HG03378 (cell line): Measurements from ENCODE around the gene CDHR1.
"Not testable (repeated sequence)": the region's sequence is repeated elsewhere in the genome, so short reads cannot be mapped to it uniquely, and the experiment has no call there.

Experiments used
- ATAC-seq: cut with Tn5 transposase; IDR thresholded peaks from one replicate; pipeline ENCODE4 v1.9.1; 2021; ENCODE audit warnings: mild to moderate bottlenecking, moderate library complexity; ENCODE audit not compliant: unreplicated experiment

CDHR1 gene

GRCh38 chr10:84194424-84195043 is at the start of gene CDHR1:
Gene CDHR1 (plus strand): TSS chr10:84194537. CDS start chr10:84194761, 224 bp downstream.
- peak; percentile 64 for ATAC-seq

- no peak for ATAC-seq
Measured at GRCh38 chr10:84147347-84147746, 47.0 kb upstream of the CDHR1 start.

- ATAC-seq = peak; percentile 47
Measured at GRCh38 chr10:84148006-84148597, 46.2 kb upstream of the CDHR1 start.

GRCh38 chr10:84149854-84150253 is 44.5 kb upstream of the CDHR1 start:
- no peak for ATAC-seq

GRCh38 chr10:84152769-84153168 is 41.6 kb upstream of the CDHR1 start:
- ATAC-seq = no peak

GRCh38 chr10:84155521-84155920 is 38.8 kb upstream of the CDHR1 start:
- no peak for ATAC-seq

- no peak for ATAC-seq
Measured at GRCh38 chr10:84156009-84156408, 38.3 kb upstream of the CDHR1 start.

- ATAC-seq = no peak
Measured at GRCh38 chr10:84156768-84157167, 37.6 kb upstream of the CDHR1 start.

- ATAC-seq = no peak
Measured at GRCh38 chr10:84158061-84158460, 36.3 kb upstream of the CDHR1 start.

GRCh38 chr10:84158550-84158949 is 35.8 kb upstream of the CDHR1 start:
- no peak for ATAC-seq

GRCh38 chr10:84159076-84159685 is 35.2 kb upstream of the CDHR1 start:
- ATAC-seq = no peak

GRCh38 chr10:84160663-84161362 is 33.5 kb upstream of the CDHR1 start:
- ATAC-seq = no peak

GRCh38 chr10:84163996-84164395 is 30.3 kb upstream of the CDHR1 start:
- no peak for ATAC-seq

GRCh38 chr10:84164442-84164841 is 29.9 kb upstream of the CDHR1 start:
- no peak for ATAC-seq

- peak; percentile 70 for ATAC-seq
Measured at GRCh38 chr10:84166620-84167288, 27.6 kb upstream of the CDHR1 start.

GRCh38 chr10:84167289-84167653 is 27.1 kb upstream of the CDHR1 start:
- ATAC-seq = not testable (repeated sequence)

GRCh38 chr10:84168382-84168781 is 26.0 kb upstream of the CDHR1 start:
- not testable (repeated sequence) for ATAC-seq

GRCh38 chr10:84171237-84171636 is 23.1 kb upstream of the CDHR1 start:
- not testable (repeated sequence) for ATAC-seq

GRCh38 chr10:84171700-84172466 is 22.5 kb upstream of the CDHR1 start:
- peak; percentile 38 for ATAC-seq
